ENCODE measurements around the gene TMEM221. TPM values are rescaled to one million over a fixed set of nuclear protein-coding genes. Genes with fewer than 3 reads are reported as not detected.

Gene TMEM221
- total and polyA plus RNA-seq, 9 of the 15 experiments (the other 6 are each of a cell fraction or from before 2014, with no cell fraction given): 0.06 to 0.35 TPM; not detected in 7

DNA sequence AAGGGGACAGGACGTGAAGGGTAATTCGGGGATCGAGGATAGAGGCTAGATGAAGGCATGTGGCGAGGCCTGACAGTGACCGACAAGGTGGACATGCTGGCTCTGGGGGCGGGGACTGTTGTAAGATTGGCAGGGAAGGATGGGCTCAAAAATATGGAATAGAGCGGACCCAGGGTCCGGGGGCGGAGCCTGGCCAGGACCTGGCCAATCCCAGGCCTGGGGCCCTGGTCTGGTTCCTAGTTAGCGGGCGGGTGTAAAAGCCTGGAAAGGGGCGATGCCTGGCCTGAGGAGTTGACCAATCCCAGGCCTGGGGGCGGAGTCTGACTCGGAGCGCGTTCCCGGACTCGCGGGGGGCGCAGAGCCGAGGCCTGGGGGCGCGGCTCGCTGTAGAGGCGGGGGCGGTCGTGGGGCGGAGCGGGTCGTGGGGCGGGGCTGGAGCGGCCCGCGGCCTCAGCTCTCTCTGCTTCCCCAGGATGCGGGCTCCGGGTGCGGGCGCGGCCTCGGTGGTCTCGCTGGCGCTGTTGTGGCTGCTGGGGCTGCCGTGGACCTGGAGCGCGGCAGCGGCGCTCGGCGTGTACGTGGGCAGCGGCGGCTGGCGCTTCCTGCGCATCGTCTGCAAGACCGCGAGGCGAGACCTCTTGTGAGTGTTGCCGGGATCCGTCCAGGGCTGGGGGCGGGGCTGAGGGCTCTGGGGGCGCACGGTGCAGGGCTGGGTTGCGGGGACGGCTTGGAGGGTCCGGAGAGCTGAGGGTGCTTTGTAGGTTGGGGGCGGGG is 21.8 kb upstream of the TMEM221 start, which contains the start of gene SLC27A1:
TSS of gene SLC27A1 (plus strand) at position 457 of the 774 bp plus-strand sequence. CDS start at position 474, 17 bp downstream.
- POLR2A ChIA-PET: interaction anchor here (0.6 to 1.0 kb wide), 2 partner anchors 25 to 41 kb away, joined by 3 to 4 read pairs; partner anchors contain the start of gene PGLS
- Histone ChIP-seq H3K4me3 (peak within 1 kb of the TSS; percentile 76), H3K9me1 (ENCODE audit: control insufficient read depth, insufficient read depth, low read length) (no peaks in the 10 kb centered on the region), H3K4me1 (replicated peaks in 1 of 2; ENCODE audit: control insufficient read depth in 2 of 2, insufficient read depth in 2 of 2, low read length in 2 of 2) (peaks cover 30 to 43% of the 10 kb centered on the region in 2 experiments), H3K79me2 (ENCODE audit: control insufficient read depth, insufficient read depth, low read length) (no peaks in the 10 kb centered on the region), H3K4me2 (ENCODE audit: insufficient read depth, low read length) (peak within 1 kb of the TSS; percentile 96), H3K9ac (ENCODE audit: insufficient read depth in 1 of 2, low read depth in 2 of 2, low read length in 2 of 2) (peak within 1 kb of the TSS; percentile 58 to 92), H3K27me3 (ENCODE audit: control insufficient read depth in 2 of 2, insufficient read depth in 2 of 2, low read length in 2 of 2) (no peaks in the 10 kb centered on the region), H2AFZ (ENCODE audit: low read depth, low read length) (peak within 1 kb of the TSS; percentile 98), H3K27ac (ENCODE audit: extremely low read depth, low read depth, low read length) (peak within 1 kb of the TSS; percentile 73), H3K9me3 (replicated peaks; ENCODE audit: control insufficient read depth, insufficient read depth, low read depth, low read length) (peaks cover 2% of the 10 kb centered on the region; the same call in 1 of the 2 replicates), H3K36me3 (ENCODE audit: control insufficient read depth, insufficient read depth, low read length) (no peaks in the 10 kb centered on the region), H4K20me1 (replicated peaks; ENCODE audit: control insufficient read depth, insufficient read depth, low read length) (no peaks in the 10 kb centered on the region)
- intact Hi-C loops (cut with micrococcal nuclease): no loop called here
- in situ Hi-C loops (cut with MboI): no loop called here
- CTCF ChIA-PET (ENCODE audit: low intra/inter-chr PET ratio): no interaction called here
- peak; percentile 97 for FAIRE-seq
- peak; percentile 95 for ATAC-seq
- under 1% methylated on average over 52 of the region's 67 CpGs for WGBS (ENCODE audit: insufficient coverage, low coverage, missing lambda C conversion rate)
- no TSS peak for BruUV-seq (replicated peaks)
- DNase-seq (ENCODE audit: extremely low read depth in 1 of 4, low spot score in 3 of 4): peak; percentile 92 to 99 (median 94)
- TF ChIP-seq ZNF280B (CRISPR knock-in tag; IDR thresholded peaks at IDR 0.05) (no peak), PTTG1 (tag; IDR thresholded peaks at IDR 0.05; ENCODE audit: low read depth) (no peak), JUN (IDR thresholded peaks at IDR 0.05; ENCODE audit: borderline replicate concordance, low read depth, low read length) (no peak), JUN (CRISPR knock-in tag; IDR thresholded peaks at IDR 0.05; ENCODE audit: borderline replicate concordance) (no peak), HMGN3 (IDR thresholded peaks at IDR 0.05; ENCODE audit: borderline replicate concordance, extremely low read depth, insufficient read length, low read depth, low read length) (peak; percentile 67), FOXP1 (CRISPR knock-in tag; IDR thresholded peaks at IDR 0.05) (no peak), CCAR2 (IDR thresholded peaks at IDR 0.05; ENCODE audit: low read depth, low read length) (no peak), ZBTB49 (CRISPR knock-in tag; IDR thresholded peaks at IDR 0.05; ENCODE audit: borderline replicate concordance) (no peak), MCM5 (IDR thresholded peaks at IDR 0.05; ENCODE audit: low read depth) (no peak), IRF9 (tag; IDR thresholded peaks at IDR 0.05) (no peak)
- TF ChIP-seq, protein P1, sequence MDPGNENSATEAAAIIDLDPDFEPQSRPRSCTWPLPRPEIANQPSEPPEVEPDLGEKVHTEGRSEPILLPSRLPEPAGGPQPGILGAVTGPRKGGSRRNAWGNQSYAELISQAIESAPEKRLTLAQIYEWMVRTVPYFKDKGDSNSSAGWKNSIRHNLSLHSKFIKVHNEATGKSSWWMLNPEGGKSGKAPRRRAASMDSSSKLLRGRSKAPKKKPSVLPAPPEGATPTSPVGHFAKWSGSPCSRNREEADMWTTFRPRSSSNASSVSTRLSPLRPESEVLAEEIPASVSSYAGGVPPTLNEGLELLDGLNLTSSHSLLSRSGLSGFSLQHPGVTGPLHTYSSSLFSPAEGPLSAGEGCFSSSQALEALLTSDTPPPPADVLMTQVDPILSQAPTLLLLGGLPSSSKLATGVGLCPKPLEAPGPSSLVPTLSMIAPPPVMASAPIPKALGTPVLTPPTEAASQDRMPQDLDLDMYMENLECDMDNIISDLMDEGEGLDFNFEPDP (CRISPR knock-in tag; IDR thresholded peaks at IDR 0.05): no peak

Measured in K562 (cell line).